HUES64 (cell line): Measurements from ENCODE around the gene TENM4.
A peak's percentile ranks its signal among the peaks of the same experiment; 100 is the strongest.

Experiments used
- H3K27ac ChIP-seq: 2 replicates; pipeline ENCODE4 v1.7.0; 2013; ENCODE audit warnings: low read depth, low read length, inconsistent platforms
- H3K27me3 ChIP-seq: 2 replicates; pipeline ENCODE4 v1.6.1; 2013; ENCODE audit warnings: mild to moderate bottlenecking, low read length; ENCODE audit not compliant: insufficient read depth
- H3K36me3 ChIP-seq: 2 replicates; pipeline ENCODE4 v1.6.1; 2013; ENCODE audit warnings: mild to moderate bottlenecking, low read length; ENCODE audit not compliant: insufficient read depth
- H3K4me1 ChIP-seq: 2 replicates; pipeline ENCODE4 v1.6.1; 2013; ENCODE audit warnings: mild to moderate bottlenecking, low read length, moderate library complexity; ENCODE audit not compliant: insufficient read depth
- H3K4me3 ChIP-seq: 2 replicates; pipeline ENCODE4 v1.5.1; 2013; ENCODE audit warnings: mild to moderate bottlenecking, low read length, moderate library complexity
- H3K9ac ChIP-seq: 2 replicates; pipeline ENCODE4 v1.6.1; 2013; ENCODE audit warnings: mild to moderate bottlenecking, low read depth, low read length
- H3K9me3 ChIP-seq: 2 replicates; pipeline ENCODE4 v1.6.1; 2013; ENCODE audit warnings: low read depth, low read length; ENCODE audit not compliant: insufficient read depth
- WGBS: fragments of 150-250, 120-280 bp; methylation state at CpG from one replicate; pipeline ENCODE4 v1.1.7; 2013; ENCODE audit warnings: missing lambda C conversion rate; 5-methylcytosine and 5-hydroxymethylcytosine counted together

TENM4 gene

GRCh38 chr11:79035881-79036280 lies 404.9 kb downstream of the TENM4 start:
- H3K36me3 ChIP-seq: no peaks in the 10 kb centered on the region
- 65% methylated on average over 3 of the region's 3 CpGs for WGBS
- no peaks in the 10 kb centered on the region for H3K9me3 ChIP-seq
- no peak overlapping the region for H3K9ac ChIP-seq
- no peaks in the 10 kb centered on the region for H3K4me1 ChIP-seq
- no peak overlapping the region for H3K4me3 ChIP-seq
- H3K27me3 ChIP-seq: peaks cover under 1% of the 10 kb centered on the region; the same call in 1 of the 2 replicates
- no peak overlapping the region for H3K27ac ChIP-seq

GRCh38 chr11:79033833-79034232 lies 407.0 kb downstream of the TENM4 start:
- Histone ChIP-seq H3K9me3 (no peaks in the 10 kb centered on the region), H3K4me3 (no peak overlapping the region), H3K27ac (no peak overlapping the region), H3K4me1 (no peaks in the 10 kb centered on the region), H3K36me3 (no peaks in the 10 kb centered on the region), H3K27me3 (peaks cover 19% of the 10 kb centered on the region; the same call in 1 of the 2 replicates), H3K9ac (no peak overlapping the region)
- 96% methylated on average over 4 of the region's 4 CpGs for WGBS

GRCh38 chr11:79030448-79030847 lies 410.4 kb downstream of the TENM4 start:
- WGBS: 87% methylated on average over 9 of the region's 9 CpGs
- H3K27ac ChIP-seq: no peak overlapping the region
- no peak overlapping the region for H3K4me3 ChIP-seq
- peaks cover 49% of the 10 kb centered on the region; the same call in 1 of the 2 replicates for H3K27me3 ChIP-seq
- H3K36me3 ChIP-seq: no peaks in the 10 kb centered on the region
- H3K9me3 ChIP-seq: no peaks in the 10 kb centered on the region
- H3K9ac ChIP-seq: no peak overlapping the region
- H3K4me1 ChIP-seq: peaks cover 11% of the 10 kb centered on the region

- Histone ChIP-seq H3K36me3 (no peaks in the 10 kb centered on the region), H3K27me3 (peaks cover 66% of the 10 kb centered on the region; the same call in 1 of the 2 replicates), H3K4me1 (peaks cover 14% of the 10 kb centered on the region), H3K27ac (no peak overlapping the region), H3K9ac (no peak overlapping the region), H3K9me3 (no peaks in the 10 kb centered on the region), H3K4me3 (no peak overlapping the region)
- 100% methylated on average over 1 of the region's 1 CpG for WGBS
Measured at GRCh38 chr11:79028225-79028624, 412.6 kb downstream of the TENM4 start.

- Histone ChIP-seq H3K27me3 (peaks cover 72% of the 10 kb centered on the region; the same call in 1 of the 2 replicates), H3K36me3 (no peaks in the 10 kb centered on the region), H3K4me1 (peaks cover 14% of the 10 kb centered on the region), H3K27ac (no peak overlapping the region), H3K4me3 (no peak overlapping the region), H3K9me3 (no peaks in the 10 kb centered on the region), H3K9ac (no peak overlapping the region)
- WGBS: 92% methylated on average over 3 of the region's 3 CpGs
Measured at GRCh38 chr11:79026803-79027445, 413.9 kb downstream of the TENM4 start.

GRCh38 chr11:79025622-79026021 lies 415.2 kb downstream of the TENM4 start:
- 27% methylated on average over 5 of the region's 5 CpGs for WGBS
- Histone ChIP-seq H3K27ac (peak overlapping the region; percentile 25; the same call in 1 of the 2 replicates), H3K36me3 (no peaks in the 10 kb centered on the region), H3K4me3 (no peak overlapping the region), H3K9ac (no peak overlapping the region), H3K4me1 (peaks cover 14% of the 10 kb centered on the region), H3K27me3 (peaks cover 68% of the 10 kb centered on the region; the same call in 1 of the 2 replicates), H3K9me3 (no peaks in the 10 kb centered on the region)

GRCh38 chr11:79025097-79025496 lies 415.7 kb downstream of the TENM4 start:
- no peaks in the 10 kb centered on the region for H3K9me3 ChIP-seq
- WGBS: 86% methylated on average over 1 of the region's 3 CpGs

GRCh38 chr11:79022265-79022664 lies 418.6 kb downstream of the TENM4 start:
- peaks cover 37% of the 10 kb centered on the region; the same call in 1 of the 2 replicates for H3K27me3 ChIP-seq
- over 99% methylated on average over 5 of the region's 5 CpGs for WGBS
- no peaks in the 10 kb centered on the region for H3K36me3 ChIP-seq
- peaks cover 14% of the 10 kb centered on the region for H3K4me1 ChIP-seq
- H3K4me3 ChIP-seq: no peak overlapping the region
- no peaks in the 10 kb centered on the region for H3K9me3 ChIP-seq
- no peak overlapping the region for H3K9ac ChIP-seq
- no peak overlapping the region for H3K27ac ChIP-seq

More at GRCh38 chr11:79025097-79025496, 415.7 kb downstream of the TENM4 start:
- Histone ChIP-seq H3K4me3 (no peak overlapping the region), H3K27me3 (peaks cover 63% of the 10 kb centered on the region; the same call in 1 of the 2 replicates), H3K9ac (no peak overlapping the region), H3K4me1 (peaks cover 14% of the 10 kb centered on the region), H3K27ac (no peak overlapping the region), H3K36me3 (no peaks in the 10 kb centered on the region)

GRCh38 chr11:79021601-79022000 lies 419.2 kb downstream of the TENM4 start:
- 90% methylated on average over 1 of the region's 1 CpG for WGBS
- no peak overlapping the region for H3K27ac ChIP-seq
- H3K4me3 ChIP-seq: no peak overlapping the region
- peaks cover 30% of the 10 kb centered on the region; the same call in 1 of the 2 replicates for H3K27me3 ChIP-seq
- H3K36me3 ChIP-seq: no peaks in the 10 kb centered on the region
- peaks cover 13% of the 10 kb centered on the region for H3K4me1 ChIP-seq
- no peaks in the 10 kb centered on the region for H3K9me3 ChIP-seq
- H3K9ac ChIP-seq: no peak overlapping the region

- no peaks in the 10 kb centered on the region for H3K9me3 ChIP-seq
- H3K9ac ChIP-seq: no peak overlapping the region
- no peaks in the 10 kb centered on the region for H3K36me3 ChIP-seq
- H3K27ac ChIP-seq: no peak overlapping the region
- no peak overlapping the region for H3K4me3 ChIP-seq
- no peaks in the 10 kb centered on the region for H3K4me1 ChIP-seq
- H3K27me3 ChIP-seq: peaks cover 21% of the 10 kb centered on the region; the same call in 1 of the 2 replicates
- WGBS: 90% methylated on average over 4 of the region's 4 CpGs
Measured at GRCh38 chr11:79019975-79020374, 420.9 kb downstream of the TENM4 start.

GRCh38 chr11:79019277-79019676 lies 421.6 kb downstream of the TENM4 start:
- no peaks in the 10 kb centered on the region for H3K9me3 ChIP-seq
- H3K36me3 ChIP-seq: no peaks in the 10 kb centered on the region
- no peak overlapping the region for H3K9ac ChIP-seq
- H3K4me3 ChIP-seq: no peak overlapping the region
- no peaks in the 10 kb centered on the region for H3K4me1 ChIP-seq
- peaks cover 14% of the 10 kb centered on the region; the same call in 1 of the 2 replicates for H3K27me3 ChIP-seq
- no peak overlapping the region for H3K27ac ChIP-seq
